Neural progenitor cell (in vitro differentiated cells): Measurements from ENCODE around the gene VGLL2. TPM values are rescaled to one million over a fixed set of nuclear protein-coding genes. Genes with fewer than 3 reads are reported as not detected.

Experiments used
- DNase-seq: peaks from one replicate; pipeline ENCODE4 v3.0.0-alpha.2; 2016; ENCODE audit warnings: low spot score
- H2AFZ ChIP-seq: fragments of 200-600 bp; sonication (generic); replicated peaks from 2 replicates; pipeline ENCODE4 v1.6.1; 2016; ENCODE audit warnings: antibody characterized with exemption
- H3F3A ChIP-seq: fragments of 200-600 bp; sonication (generic); 2 replicates; pipeline ENCODE4 v1.6.1; 2016; ENCODE audit warnings: antibody characterized with exemption, low read depth
- H3K27ac ChIP-seq: fragments of 200-600 bp; sonication (generic); 2 replicates; pipeline ENCODE4 v1.5.1; 2016; ENCODE audit warnings: mild to moderate bottlenecking
- H3K27me3 ChIP-seq: fragments of 200-600 bp; sonication (generic); 2 replicates; pipeline ENCODE4 v1.6.1; 2016; ENCODE audit warnings: mild to moderate bottlenecking, moderate library complexity
- H3K36me3 ChIP-seq: fragments of 200-600 bp; sonication (generic); 2 replicates; pipeline ENCODE4 v1.5.1; 2016
- H3K4me1 ChIP-seq: fragments of 200-600 bp; sonication (generic); 2 replicates; pipeline ENCODE4 v1.6.1; 2016; ENCODE audit warnings: mixed run types
- H3K4me2 ChIP-seq: fragments of 200-600 bp; sonication (generic); 2 replicates; pipeline ENCODE4 v1.6.1; 2016
- H3K4me3 ChIP-seq: fragments of 200-600 bp; sonication (generic); 2 replicates; pipeline ENCODE4 v1.5.1; 2016
- H3K79me2 ChIP-seq: fragments of 200-600 bp; sonication (generic); 2 replicates; pipeline ENCODE4 v1.6.1; 2016; ENCODE audit warnings: low read depth
- H3K9ac ChIP-seq: fragments of 200-600 bp; sonication (generic); 2 replicates; pipeline ENCODE4 v1.6.1; 2016
- H3K9me3 ChIP-seq: fragments of 200-600 bp; sonication (generic); 2 replicates; pipeline ENCODE4 v1.5.1; 2016; ENCODE audit warnings: low read depth
- H4K20me1 ChIP-seq: fragments of 200-600 bp; sonication (generic); 2 replicates; pipeline ENCODE4 v1.6.1; 2016; ENCODE audit warnings: low read depth
- H3K27ac Mint-ChIP-seq: 3 replicates; pipeline ENCODE4 v1.8.0; 2021; ENCODE audit warnings: mixed read lengths
- H3K27me3 Mint-ChIP-seq: 2 replicates; pipeline ENCODE4 v1.8.0; 2022; ENCODE audit warnings: low read depth, mild to moderate bottlenecking, inconsistent platforms, moderate library complexity, mixed read lengths; ENCODE audit not compliant: insufficient read depth
- H3K36me3 Mint-ChIP-seq: 3 replicates; pipeline ENCODE4 v1.8.0; 2021; ENCODE audit warnings: mixed read lengths
- H3K4me1 Mint-ChIP-seq: 3 replicates; pipeline ENCODE4 v1.8.0; 2021; ENCODE audit warnings: mixed read lengths
- H3K4me3 Mint-ChIP-seq: 3 replicates; pipeline ENCODE4 v1.8.0; 2021; ENCODE audit warnings: mild to moderate bottlenecking, moderate library complexity, mixed read lengths
- H3K9me3 Mint-ChIP-seq: 3 replicates; pipeline ENCODE4 v1.8.0; 2020; ENCODE audit warnings: mixed read lengths
- EZH2 ChIP-seq: fragments of 200-600 bp; sonication (generic); IDR thresholded peaks from 2 replicates; pipeline ENCODE4 v1.6.1; 2017; ENCODE audit warnings: antibody characterized with exemption, mild to moderate bottlenecking, moderate library complexity
- EZH2phosphoT487 ChIP-seq: fragments of 200-600 bp; sonication (generic); IDR thresholded peaks from 2 replicates; pipeline ENCODE4 v1.6.1; 2017; ENCODE audit warnings: antibody characterized with exemption
- total RNA-seq: library from RNA; depleted of rRNA; stranded (reverse); fragments of >200 nt; gene quantifications from 2 replicates; pipeline ENCODE4 v1.2.3, GENCODE V29; 2015; ENCODE audit warnings: low replicate concordance
- TF ChIP-seq, protein P1 (sequence below): fragments of 200-600 bp; sonication (generic); IDR thresholded peaks from 2 replicates; pipeline ENCODE4 v1.5.1; 2017; ENCODE audit warnings: antibody characterized with exemption, mild to moderate bottlenecking

Gene VGLL2
- total RNA-seq, 1 donor from 2014 or later, result not detected

DNA sequence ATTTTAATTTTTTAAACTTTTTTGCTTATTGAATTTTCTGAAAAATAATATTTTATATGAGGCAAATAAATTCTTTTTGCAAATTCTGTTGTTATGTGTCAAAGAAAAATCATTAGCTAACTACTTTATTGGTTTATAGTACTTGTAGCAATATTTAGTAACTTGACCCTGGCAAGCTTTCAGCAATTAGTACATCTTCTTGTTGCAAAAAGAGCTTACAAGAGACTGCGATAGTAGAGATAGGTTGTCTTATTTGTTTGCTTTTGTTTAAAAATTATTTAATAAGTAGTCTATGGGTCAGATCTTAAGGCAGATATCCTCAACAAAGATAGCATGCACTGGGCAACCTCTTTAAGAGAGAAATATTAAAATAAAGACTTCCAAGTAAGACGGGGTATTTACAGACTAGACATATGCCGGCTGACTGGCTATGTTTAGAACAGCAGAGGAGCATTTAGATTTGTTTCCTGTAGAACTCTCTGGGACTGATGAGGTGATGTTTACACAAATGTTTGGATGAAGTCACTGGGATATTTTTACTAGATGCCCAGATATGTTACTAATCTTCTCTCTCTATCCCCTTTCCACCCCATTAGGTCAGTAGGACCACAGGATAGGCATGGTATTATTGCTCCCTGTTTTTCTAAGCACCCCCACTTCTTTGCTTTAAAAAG is 25.0 kb downstream of the VGLL2 start:
- TF ChIP-seq, protein P1, sequence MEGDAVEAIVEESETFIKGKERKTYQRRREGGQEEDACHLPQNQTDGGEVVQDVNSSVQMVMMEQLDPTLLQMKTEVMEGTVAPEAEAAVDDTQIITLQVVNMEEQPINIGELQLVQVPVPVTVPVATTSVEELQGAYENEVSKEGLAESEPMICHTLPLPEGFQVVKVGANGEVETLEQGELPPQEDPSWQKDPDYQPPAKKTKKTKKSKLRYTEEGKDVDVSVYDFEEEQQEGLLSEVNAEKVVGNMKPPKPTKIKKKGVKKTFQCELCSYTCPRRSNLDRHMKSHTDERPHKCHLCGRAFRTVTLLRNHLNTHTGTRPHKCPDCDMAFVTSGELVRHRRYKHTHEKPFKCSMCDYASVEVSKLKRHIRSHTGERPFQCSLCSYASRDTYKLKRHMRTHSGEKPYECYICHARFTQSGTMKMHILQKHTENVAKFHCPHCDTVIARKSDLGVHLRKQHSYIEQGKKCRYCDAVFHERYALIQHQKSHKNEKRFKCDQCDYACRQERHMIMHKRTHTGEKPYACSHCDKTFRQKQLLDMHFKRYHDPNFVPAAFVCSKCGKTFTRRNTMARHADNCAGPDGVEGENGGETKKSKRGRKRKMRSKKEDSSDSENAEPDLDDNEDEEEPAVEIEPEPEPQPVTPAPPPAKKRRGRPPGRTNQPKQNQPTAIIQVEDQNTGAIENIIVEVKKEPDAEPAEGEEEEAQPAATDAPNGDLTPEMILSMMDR, result no peak
- TF ChIP-seq EZH2 (no peak), EZH2phosphoT487 (no peak)
- no peaks in the 10 kb centered on the region for H3K4me1 ChIP-seq
- H3K27ac ChIP-seq, result no peak overlapping the region
- H3K9ac ChIP-seq, result no peak overlapping the region
- no peak overlapping the region for H3K4me2 ChIP-seq
- H3K79me2 ChIP-seq, result no peaks in the 10 kb centered on the region
- H3K9me3 ChIP-seq, result no peaks in the 10 kb centered on the region
- H3F3A ChIP-seq, result no peaks in the 10 kb centered on the region
- H4K20me1 ChIP-seq, result no peaks in the 10 kb centered on the region
- no peak overlapping the region for H3K4me3 Mint-ChIP-seq
- H3K27ac Mint-ChIP-seq, result no peak overlapping the region
- no peaks in the 10 kb centered on the region for H3K4me1 Mint-ChIP-seq
- no peak overlapping the region for H2AFZ ChIP-seq
- DNase-seq, result no peak
- no peaks in the 10 kb centered on the region for H3K36me3 Mint-ChIP-seq
- no peaks in the 10 kb centered on the region for H3K27me3 ChIP-seq
- H3K36me3 ChIP-seq, result no peaks in the 10 kb centered on the region
- H3K27me3 Mint-ChIP-seq, result no peaks in the 10 kb centered on the region
- no peak overlapping the region for H3K4me3 ChIP-seq
- H3K9me3 Mint-ChIP-seq, result no peaks in the 10 kb centered on the region

DNA sequence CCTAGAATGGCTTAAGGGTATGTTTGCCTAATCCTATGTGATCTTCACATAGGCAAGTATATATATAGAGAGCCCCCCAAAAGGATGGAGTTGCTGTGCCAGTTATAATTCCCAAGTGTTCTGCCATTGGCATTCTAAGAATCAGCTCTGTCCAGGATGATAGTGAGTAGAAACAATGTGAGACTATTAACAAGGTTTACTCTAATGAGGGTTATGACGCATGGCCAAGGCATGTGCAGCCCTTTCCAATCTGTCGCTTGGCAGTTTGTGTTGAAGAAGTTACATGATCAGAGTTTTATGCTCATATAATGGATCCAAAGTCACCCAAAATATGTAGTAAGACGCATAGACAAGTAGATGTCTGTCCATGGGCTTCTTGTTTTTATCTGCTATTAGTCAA is 33.6 kb downstream of the VGLL2 start:
- no peak overlapping the region for H3K27ac Mint-ChIP-seq
- no peaks in the 10 kb centered on the region for H3K9me3 Mint-ChIP-seq
- no peaks in the 10 kb centered on the region for H3K36me3 ChIP-seq
- no peaks in the 10 kb centered on the region for H3K4me1 ChIP-seq
- no peak overlapping the region for H3K4me3 ChIP-seq
- DNase-seq, result no peak
- no peaks in the 10 kb centered on the region for H3F3A ChIP-seq
- H3K27ac ChIP-seq, result no peak overlapping the region
- no peaks in the 10 kb centered on the region for H3K4me1 Mint-ChIP-seq
- H3K27me3 Mint-ChIP-seq, result no peaks in the 10 kb centered on the region
- H3K4me3 Mint-ChIP-seq, result no peak overlapping the region
- H3K9me3 ChIP-seq, result no peaks in the 10 kb centered on the region
- no peak overlapping the region for H3K9ac ChIP-seq
- no peak overlapping the region for H2AFZ ChIP-seq
- H3K79me2 ChIP-seq, result no peaks in the 10 kb centered on the region
- TF ChIP-seq EZH2phosphoT487 (no peak), EZH2 (no peak)
- TF ChIP-seq, protein P1, result no peak
- no peak overlapping the region for H3K4me2 ChIP-seq
- H3K27me3 ChIP-seq, result no peaks in the 10 kb centered on the region
- no peaks in the 10 kb centered on the region for H3K36me3 Mint-ChIP-seq
- H4K20me1 ChIP-seq, result no peaks in the 10 kb centered on the region

DNA sequence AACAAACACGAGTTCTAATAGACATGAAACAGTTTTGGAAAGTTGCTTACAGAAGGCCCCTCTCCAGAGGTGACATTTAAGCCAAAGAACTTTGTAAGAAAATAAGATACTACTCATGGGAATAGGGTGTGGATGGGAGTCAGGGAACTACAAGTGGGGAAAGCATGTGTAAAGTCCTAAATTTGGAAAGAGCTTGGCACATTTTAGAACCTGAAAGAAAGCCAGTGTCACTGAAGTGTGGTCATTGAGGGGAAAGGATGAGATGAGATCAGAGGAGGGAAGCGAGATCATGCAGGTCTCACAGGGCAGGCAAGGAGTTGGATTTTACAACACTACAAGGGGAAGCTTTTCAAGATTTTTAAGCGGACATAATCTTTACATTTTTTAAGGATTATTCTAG is 38.0 kb downstream of the VGLL2 start:
- Mint-ChIP-seq H3K27me3 (no peaks in the 10 kb centered on the region), H3K27ac (no peak overlapping the region), H3K36me3 (no peaks in the 10 kb centered on the region), H3K4me3 (no peak overlapping the region), H3K9me3 (no peaks in the 10 kb centered on the region), H3K4me1 (peaks cover 7% of the 10 kb centered on the region)
- H2AFZ ChIP-seq, result no peak overlapping the region
- no peaks in the 10 kb centered on the region for H3K27me3 ChIP-seq
- no peaks in the 10 kb centered on the region for H3K36me3 ChIP-seq
- TF ChIP-seq EZH2phosphoT487 (no peak), EZH2 (no peak)
- TF ChIP-seq, protein P1, result no peak
- no peaks in the 10 kb centered on the region for H4K20me1 ChIP-seq
- H3K4me3 ChIP-seq, result no peak overlapping the region
- no peak overlapping the region for H3K9ac ChIP-seq
- H3K4me2 ChIP-seq, result no peak overlapping the region
- H3F3A ChIP-seq, result no peaks in the 10 kb centered on the region
- DNase-seq, result no peak
- no peaks in the 10 kb centered on the region for H3K79me2 ChIP-seq
- peaks cover 5% of the 10 kb centered on the region for H3K4me1 ChIP-seq
- H3K27ac ChIP-seq, result no peak overlapping the region
- no peaks in the 10 kb centered on the region for H3K9me3 ChIP-seq
